Upper lobe of right lung (tissue), 1 donor: ENCODE measurements around the gene BORA. TPM values are rescaled to one million over a fixed set of nuclear protein-coding genes. Genes with fewer than 3 reads are reported as not detected.

ENCODE experiments used
- ATAC-seq: fragments of 200-7000 bp; cut with Tn5 transposase; one replicate; pipeline ENCODE4 v1.9.1; 2020; ENCODE audit warnings: mild to moderate bottlenecking, moderate library complexity
- DNase-seq: peaks from one replicate; pipeline ENCODE4 v3.0.0-alpha.2; 2020
- H3K27ac ChIP-seq: fragments of 200-600 bp; one replicate; pipeline ENCODE4 v1.8.0; 2022
- H3K27me3 ChIP-seq: fragments of 200-600 bp; one replicate; pipeline ENCODE4 v1.8.0; 2022; ENCODE audit warnings: mild to moderate bottlenecking
- H3K36me3 ChIP-seq: fragments of 200-600 bp; one replicate; pipeline ENCODE4 v1.8.0; 2022
- H3K4me1 ChIP-seq: fragments of 200-600 bp; one replicate; pipeline ENCODE4 v1.8.0; 2022
- H3K4me3 ChIP-seq: fragments of 200-600 bp; one replicate; pipeline ENCODE4 v1.8.0; 2022; ENCODE audit warnings: mild to moderate bottlenecking
- H3K9me3 ChIP-seq: fragments of 200-600 bp; one replicate; pipeline ENCODE4 v1.8.0; 2022
- CTCF ChIP-seq: fragments of 200-600 bp; IDR thresholded peaks from one replicate; pipeline ENCODE4 v1.8.0; 2022; ENCODE audit warnings: antibody characterized with exemption
- intact Hi-C: fragments of 100-400 bp; cut with DNase I; formaldehyde crosslinking; loops from one replicate; pipeline ENCODE4 v1.11.0; 2022
- total RNA-seq: library from RNA; stranded (reverse); fragmentation: NEBNext Ultra II Directional; extraction: Animal tissue kit (Norgen Biotek cat#: 25700); gene quantifications from one replicate; pipeline ENCODE4 v1.2.1, GENCODE V29; 2021
- donor health status: DM: no; HTN: yes; CAD: no; lungs with severe emphysema.

BORA gene
- total RNA-seq, 1 donor from 2014 or later = 3.0 TPM

GRCh38 chr13:72745260-72745659 is 17.5 kb downstream of the BORA start:
- DNase-seq = no peak
- no peak for TF ChIP-seq CTCF
- H3K27me3 ChIP-seq = no peaks in the 10 kb centered on the region
- H3K9me3 ChIP-seq = no peaks in the 10 kb centered on the region
- ATAC-seq = no peak
- intact Hi-C loops = no loop called here
- no peak overlapping the region for H3K4me3 ChIP-seq
- H3K27ac ChIP-seq = no peak overlapping the region
- no peaks in the 10 kb centered on the region for H3K4me1 ChIP-seq
- peaks cover 23% of the 10 kb centered on the region for H3K36me3 ChIP-seq

DNA sequence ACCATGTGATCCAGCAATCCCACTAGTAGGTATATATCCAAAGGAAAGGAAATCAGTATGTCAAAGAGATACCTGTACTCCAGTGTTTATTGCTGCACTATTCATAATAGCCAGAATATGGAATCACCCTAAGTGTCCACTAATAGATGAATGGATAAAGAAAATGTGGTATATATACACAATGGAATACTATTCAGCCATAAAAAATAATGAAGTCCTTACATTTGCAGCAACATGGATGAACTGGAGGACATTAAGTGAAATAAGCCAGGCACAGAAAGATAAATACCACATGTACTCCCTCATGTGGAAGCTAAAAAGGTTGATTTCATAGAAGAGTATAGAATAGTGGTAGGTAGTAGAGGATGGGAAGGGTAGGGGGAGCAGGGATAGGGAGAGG is 23.5 kb downstream of the BORA start:
- DNase-seq (no peak), ATAC-seq (no peak)
- Histone ChIP-seq H3K36me3 (peaks cover 47% of the 10 kb centered on the region), H3K27me3 (no peaks in the 10 kb centered on the region), H3K4me1 (no peaks in the 10 kb centered on the region), H3K27ac (no peak overlapping the region), H3K4me3 (no peak overlapping the region), H3K9me3 (no peaks in the 10 kb centered on the region)
- intact Hi-C loops = no loop called here
- TF ChIP-seq CTCF = no peak

GRCh38 chr13:72754111-72754510 is 26.4 kb downstream of the BORA start:
- H3K36me3 ChIP-seq = peaks cover 66% of the 10 kb centered on the region
- intact Hi-C loops = no loop called here
- DNase-seq = no peak

DNA sequence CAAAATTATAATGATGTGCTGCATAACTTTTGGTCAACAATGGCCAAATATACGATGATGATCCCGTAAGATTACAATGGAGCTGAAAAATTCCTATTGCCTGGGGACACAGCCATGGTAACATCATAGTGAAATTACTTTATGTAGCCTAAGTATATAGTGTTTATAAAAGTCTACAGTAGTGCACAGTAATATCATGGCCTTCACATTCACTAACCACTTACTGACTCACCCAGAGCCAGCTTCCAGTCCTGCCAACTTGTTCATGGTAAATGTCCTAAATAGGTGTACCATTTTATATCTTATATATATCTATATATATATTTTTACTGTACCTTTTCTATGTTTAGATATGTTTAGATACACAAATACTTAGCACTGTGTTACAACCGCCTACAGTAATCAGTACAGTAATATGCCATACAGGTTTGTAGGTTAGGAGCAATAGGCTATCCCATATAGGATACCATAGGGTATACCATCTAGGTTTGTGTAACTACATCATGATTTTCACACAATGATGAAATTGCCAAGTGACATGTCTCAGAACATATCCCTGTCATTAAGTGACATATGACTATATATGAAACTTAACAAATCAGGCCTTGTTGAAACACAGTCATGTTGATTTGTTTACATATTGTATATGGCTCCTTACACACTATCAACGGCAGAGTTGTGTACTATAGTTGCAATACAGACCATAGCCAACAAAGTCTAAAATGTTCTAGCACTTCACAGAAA is 30.2 kb downstream of the BORA start:
- DNase-seq (no peak), ATAC-seq (no peak)
- Histone ChIP-seq H3K36me3 (peaks cover 94% of the 10 kb centered on the region), H3K4me3 (no peak overlapping the region), H3K4me1 (no peaks in the 10 kb centered on the region), H3K27ac (no peak overlapping the region), H3K27me3 (no peaks in the 10 kb centered on the region), H3K9me3 (no peaks in the 10 kb centered on the region)
- TF ChIP-seq CTCF = no peak
- intact Hi-C loops = no loop called here

More at GRCh38 chr13:72754111-72754510, 26.4 kb downstream of the BORA start:
- ATAC-seq = no peak
- no peak overlapping the region for H3K4me3 ChIP-seq
- no peak for TF ChIP-seq CTCF
- H3K4me1 ChIP-seq = no peaks in the 10 kb centered on the region
- H3K27ac ChIP-seq = no peak overlapping the region
- H3K27me3 ChIP-seq = no peaks in the 10 kb centered on the region
- no peaks in the 10 kb centered on the region for H3K9me3 ChIP-seq

GRCh38 chr13:72760189-72760588 is 32.5 kb downstream of the BORA start:
- no peak for DNase-seq
- TF ChIP-seq CTCF = no peak
- no peak for ATAC-seq
- Histone ChIP-seq H3K27ac (no peak overlapping the region), H3K4me3 (no peak overlapping the region), H3K36me3 (peaks cover 99% of the 10 kb centered on the region), H3K27me3 (no peaks in the 10 kb centered on the region), H3K9me3 (no peaks in the 10 kb centered on the region), H3K4me1 (no peaks in the 10 kb centered on the region)
- intact Hi-C loops = no loop called here

DNA sequence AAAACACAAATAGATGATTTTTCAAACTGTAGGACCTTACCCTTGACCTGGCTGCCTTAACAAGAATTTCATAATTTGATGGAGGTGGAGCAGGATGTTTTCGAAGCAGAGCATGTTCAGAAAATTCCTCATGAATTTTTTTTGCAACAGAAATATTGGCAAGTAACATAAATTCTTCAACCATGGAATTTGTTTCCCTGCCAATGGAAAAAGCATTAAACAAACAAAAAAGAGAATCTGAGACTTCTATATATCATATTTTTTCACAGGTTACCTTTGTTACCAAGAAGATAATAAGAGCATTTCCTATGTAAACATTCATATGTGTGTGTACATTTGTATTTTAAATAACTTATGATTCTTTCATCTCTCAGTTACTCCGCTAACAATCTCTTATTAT is 35.7 kb downstream of the BORA start:
- H3K27ac ChIP-seq = no peak overlapping the region
- intact Hi-C loops = no loop called here
- no peak for TF ChIP-seq CTCF
- peaks cover 100% of the 10 kb centered on the region for H3K36me3 ChIP-seq
- H3K9me3 ChIP-seq = no peaks in the 10 kb centered on the region
- ATAC-seq (no peak), DNase-seq (no peak)
- H3K4me3 ChIP-seq = no peak overlapping the region
- H3K27me3 ChIP-seq = no peaks in the 10 kb centered on the region
- H3K4me1 ChIP-seq = no peaks in the 10 kb centered on the region
